Panc1 (cell line): ENCODE data around the gene RGS13.

Experiments used
- CTCF ChIP-seq: fragments of 450-650 bp; IDR thresholded peaks from 2 replicates; pipeline ENCODE4 v1.5.1; 2017; ENCODE audit warnings: mild to moderate bottlenecking
- POLR2AphosphoS5 ChIP-seq: IDR thresholded peaks from 2 replicates; pipeline ENCODE4 v1.6.1; 2012; ENCODE audit warnings: mild to moderate bottlenecking, low read depth, low read length, moderate library complexity
- REST ChIP-seq, 2 experiments: IDR thresholded peaks; 2 replicates each; pipeline ENCODE4 v1.6.1; 2011 to 2012; ENCODE audit warnings: low read depth in 2 of 2, control low read depth in 1 of 2, low read length in 1 of 2, mild to moderate bottlenecking in 1 of 2, moderate library complexity in 1 of 2; ENCODE audit not compliant: insufficient read depth in 1 of 2
- TCF7L2 ChIP-seq: IDR thresholded peaks from 2 replicates; pipeline ENCODE4 v1.6.1; 2011; ENCODE audit warnings: mild to moderate bottlenecking, low read depth, low read length, inconsistent platforms

DNA sequence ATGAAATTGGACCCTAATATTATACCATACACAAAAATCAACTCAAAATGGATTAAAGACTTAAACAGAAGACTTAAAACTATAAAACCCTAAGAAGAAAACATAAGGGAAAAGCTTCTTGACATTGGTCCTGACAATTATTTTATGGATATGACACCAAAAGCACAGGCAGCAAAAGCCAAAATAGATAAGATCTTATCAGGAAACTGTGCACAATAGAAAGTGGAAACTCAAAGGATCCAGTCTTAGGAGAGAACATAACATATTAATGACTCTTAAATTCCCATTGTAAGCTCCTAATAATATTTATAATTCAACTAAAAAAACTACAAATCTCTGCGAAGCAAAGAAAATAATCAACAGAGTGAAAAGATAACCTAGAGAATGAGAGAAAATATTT, 39.8 kb downstream of the RGS13 start:
- TF ChIP-seq CTCF = no peak
- TF ChIP-seq POLR2AphosphoS5 = no peak
- no peak for TF ChIP-seq REST (IDR thresholded peaks at IDR 0.05; ENCODE audit: insufficient read depth in 1 of 2, low read depth in 2 of 2, low read length in 1 of 2)
- no peak for TF ChIP-seq TCF7L2
